H1 (cell line): ENCODE results near the gene STRA8. TPM values are rescaled to one million over a fixed set of nuclear protein-coding genes. Genes with fewer than 3 reads are reported as not detected.

ENCODE experiments used
- microRNA-seq, 2 experiments: library from miRNA; unstranded; fragments of <30 nt; microRNA quantifications; one replicate each; pipeline versions ENCODE4 to v1.2.0, GENCODE V29; 2016 to 2020; ENCODE audit warnings: borderline microRNAs expressed in 2 of 2, borderline number of aligned reads in 2 of 2, borderline replicate concordance in 1 of 2
- polyA plus RNA-seq, 7 experiments: library from polyadenylated mRNA; depleted of rRNA in 3 of 7; stranded (reverse) in 5 of 7; unstranded in 2 of 7; fragments of >200 nt in 5 of 7; fragments of 200-250 nt in 2 of 7; gene quantifications; 1 replicate in 5 of 7; 2 replicates in 1 of 7; 4 replicates in 1 of 7; pipeline versions ENCODE4 v1.2.1 to v1.2.3, GENCODE V29; 2011 to 2013; ENCODE audit warnings: missing spikeins in 2 of 7, mixed read lengths in 2 of 7
- small RNA-seq: library from polyadenylated mRNA; stranded (forward); fragments of <200 nt; extraction: miRNeasy Mini kit (QIAGEN cat#:217004); gene quantifications from one replicate; pipeline ENCODE3, GENCODE V24; 2013; ENCODE audit not compliant: insufficient read depth
- total RNA-seq: library from RNA; stranded (reverse); fragmentation: NEBNext Ultra II Directional; extraction: Animal tissue kit (Norgen Biotek cat#: 25700); gene quantifications from 2 replicates; pipeline ENCODE4 v1.2.1, GENCODE V29; 2021

STRA8 gene
- total and polyA plus RNA-seq, 2 of the 8 experiments (the other 6 are each of a cell fraction or from before 2014, with no cell fraction given): not detected

Small RNA genes within 50 kb of the gene (microRNA-seq; reads per million reads assigned to microRNA genes)
- 0 to 0.61 reads per million in 2 experiments for gene MIR6509

Small RNA genes within 50 kb of the gene (small RNA-seq; reads per million reads assigned to genes)
- gene MIR6509: 0.51 reads per million

Other genes with a start within 250 kb of the STRA8 start
- gene AGBL3, start 247.3 kb upstream of the STRA8 start, total RNA-seq: 1.9 and 2.0 TPM in 2 replicates
- gene AGBL3, start 247.3 kb upstream of the STRA8 start, polyA plus RNA-seq (2011; rRNA removed): 0.49 and 1.1 TPM in 2 replicates
- gene TMEM140, start 85.8 kb upstream of the STRA8 start, total RNA-seq: not detected in 2 replicates
- gene TMEM140, start 85.8 kb upstream of the STRA8 start, polyA plus RNA-seq (2011; rRNA removed): not detected in 2 replicates
- gene CYREN, start 63.1 kb upstream of the STRA8 start, total RNA-seq: 46.0 and 46.2 TPM in 2 replicates
- gene CYREN, start 63.1 kb upstream of the STRA8 start, polyA plus RNA-seq (2011; rRNA removed): 25.1 and 29.1 TPM in 2 replicates
- 12.7 and 14.7 TPM in 2 replicates for gene WDR91, start 22.3 kb upstream of the STRA8 start, total RNA-seq
- gene WDR91, start 22.3 kb upstream of the STRA8 start, polyA plus RNA-seq (2011; rRNA removed): 8.2 and 11.2 TPM in 2 replicates